Measurements from ENCODE around the gene SLC25A10.

Gene SLC25A10

DNA sequence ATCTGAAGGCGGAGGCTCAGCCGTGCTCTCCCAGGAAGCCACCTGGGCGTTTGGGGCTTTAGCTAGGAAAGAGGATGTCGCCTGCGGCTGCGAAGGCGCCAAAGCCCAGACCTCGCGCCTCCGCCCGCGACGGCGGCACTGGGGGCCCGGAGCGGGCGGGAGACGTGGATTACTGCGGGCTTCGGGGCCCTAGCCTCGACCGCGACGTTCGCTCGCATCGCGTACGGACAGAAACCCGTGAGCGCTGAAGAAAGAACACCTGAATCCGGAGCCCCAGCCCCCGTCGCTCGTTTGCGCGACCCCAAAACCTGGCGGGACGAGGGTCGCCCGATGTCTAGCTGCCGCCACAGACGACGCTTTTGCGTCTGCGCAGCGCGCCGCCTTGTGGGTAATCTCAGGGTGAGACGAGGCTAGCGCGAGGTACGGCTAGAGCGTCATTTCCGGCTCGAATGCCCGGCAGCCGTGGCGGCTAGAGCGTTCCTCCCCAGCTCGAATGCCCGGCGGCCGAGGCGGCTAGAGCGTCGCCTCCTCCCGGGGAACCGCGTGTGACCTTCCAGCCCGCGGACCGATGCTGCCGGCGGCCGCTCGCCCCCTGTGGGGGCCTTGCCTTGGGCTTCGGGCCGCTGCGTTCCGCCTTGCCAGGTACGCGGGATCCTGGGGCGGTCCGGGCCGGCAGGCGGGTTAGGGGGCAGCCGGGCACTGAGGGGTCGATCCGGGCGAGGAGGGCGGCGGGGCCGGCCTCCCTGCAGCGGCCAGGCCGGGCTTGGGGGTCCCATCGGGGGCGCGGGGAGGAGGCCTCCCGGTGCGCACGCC is 8.9 kb upstream of the SLC25A10 start, which contains the start of gene MRPL12 (continued):
- TF ChIP-seq ZIC2 (tag by site-specific recombination; IDR thresholded peaks at IDR 0.05) (peak; percentile 73), HOXA7 (CRISPR knock-in tag; IDR thresholded peaks at IDR 0.05; ENCODE audit: borderline replicate concordance) (no peak), ZNF76 (tag by site-specific recombination; IDR thresholded peaks at IDR 0.05; ENCODE audit: borderline replicate concordance, low read depth) (peak; percentile 96), REPIN1 (tag by site-specific recombination; IDR thresholded peaks at IDR 0.05; ENCODE audit: low read depth) (peak; percentile 55; the same call in 1 of the 2 replicates), ZNF223 (tag by site-specific recombination; IDR thresholded peaks at IDR 0.05) (no peak), MEIS1 (CRISPR knock-in tag; IDR thresholded peaks at IDR 0.05; ENCODE audit: borderline replicate concordance) (no peak), ZNF664 (tag by site-specific recombination; IDR thresholded peaks at IDR 0.05) (0 out of 2 replicates have a peak, but pooled peaks have one; percentile 12), ZNF24 (tag by site-specific recombination; IDR thresholded peaks at IDR 0.05) (0 out of 2 replicates have a peak, but pooled peaks have one; percentile 46), GFI1B (tag by site-specific recombination; IDR thresholded peaks at IDR 0.05) (no peak), ZBTB1 (tag by site-specific recombination; IDR thresholded peaks at IDR 0.05) (no peak)
- TF ChIP-seq, protein P1, sequence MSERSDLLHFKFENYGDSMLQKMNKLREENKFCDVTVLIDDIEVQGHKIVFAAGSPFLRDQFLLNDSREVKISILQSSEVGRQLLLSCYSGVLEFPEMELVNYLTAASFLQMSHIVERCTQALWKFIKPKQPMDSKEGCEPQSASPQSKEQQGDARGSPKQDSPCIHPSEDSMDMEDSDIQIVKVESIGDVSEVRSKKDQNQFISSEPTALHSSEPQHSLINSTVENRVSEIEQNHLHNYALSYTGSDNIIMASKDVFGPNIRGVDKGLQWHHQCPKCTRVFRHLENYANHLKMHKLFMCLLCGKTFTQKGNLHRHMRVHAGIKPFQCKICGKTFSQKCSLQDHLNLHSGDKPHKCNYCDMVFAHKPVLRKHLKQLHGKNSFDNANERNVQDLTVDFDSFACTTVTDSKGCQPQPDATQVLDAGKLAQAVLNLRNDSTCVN (tag by site-specific recombination; optimal IDR thresholded peaks at IDR 0.05) = peak; percentile 86
- TF ChIP-seq, protein P2, sequence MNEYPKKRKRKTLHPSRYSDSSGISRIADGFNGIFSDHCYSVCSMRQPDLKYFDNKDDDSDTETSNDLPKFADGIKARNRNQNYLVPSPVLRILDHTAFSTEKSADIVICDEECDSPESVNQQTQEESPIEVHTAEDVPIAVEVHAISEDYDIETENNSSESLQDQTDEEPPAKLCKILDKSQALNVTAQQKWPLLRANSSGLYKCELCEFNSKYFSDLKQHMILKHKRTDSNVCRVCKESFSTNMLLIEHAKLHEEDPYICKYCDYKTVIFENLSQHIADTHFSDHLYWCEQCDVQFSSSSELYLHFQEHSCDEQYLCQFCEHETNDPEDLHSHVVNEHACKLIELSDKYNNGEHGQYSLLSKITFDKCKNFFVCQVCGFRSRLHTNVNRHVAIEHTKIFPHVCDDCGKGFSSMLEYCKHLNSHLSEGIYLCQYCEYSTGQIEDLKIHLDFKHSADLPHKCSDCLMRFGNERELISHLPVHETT (tag by site-specific recombination; IDR thresholded peaks at IDR 0.05) = peak; percentile 88
- TF ChIP-seq, protein P3, sequence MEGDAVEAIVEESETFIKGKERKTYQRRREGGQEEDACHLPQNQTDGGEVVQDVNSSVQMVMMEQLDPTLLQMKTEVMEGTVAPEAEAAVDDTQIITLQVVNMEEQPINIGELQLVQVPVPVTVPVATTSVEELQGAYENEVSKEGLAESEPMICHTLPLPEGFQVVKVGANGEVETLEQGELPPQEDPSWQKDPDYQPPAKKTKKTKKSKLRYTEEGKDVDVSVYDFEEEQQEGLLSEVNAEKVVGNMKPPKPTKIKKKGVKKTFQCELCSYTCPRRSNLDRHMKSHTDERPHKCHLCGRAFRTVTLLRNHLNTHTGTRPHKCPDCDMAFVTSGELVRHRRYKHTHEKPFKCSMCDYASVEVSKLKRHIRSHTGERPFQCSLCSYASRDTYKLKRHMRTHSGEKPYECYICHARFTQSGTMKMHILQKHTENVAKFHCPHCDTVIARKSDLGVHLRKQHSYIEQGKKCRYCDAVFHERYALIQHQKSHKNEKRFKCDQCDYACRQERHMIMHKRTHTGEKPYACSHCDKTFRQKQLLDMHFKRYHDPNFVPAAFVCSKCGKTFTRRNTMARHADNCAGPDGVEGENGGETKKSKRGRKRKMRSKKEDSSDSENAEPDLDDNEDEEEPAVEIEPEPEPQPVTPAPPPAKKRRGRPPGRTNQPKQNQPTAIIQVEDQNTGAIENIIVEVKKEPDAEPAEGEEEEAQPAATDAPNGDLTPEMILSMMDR (tag by site-specific recombination; IDR thresholded peaks at IDR 0.05) = peak; percentile 77
- TF ChIP-seq, protein P4, sequence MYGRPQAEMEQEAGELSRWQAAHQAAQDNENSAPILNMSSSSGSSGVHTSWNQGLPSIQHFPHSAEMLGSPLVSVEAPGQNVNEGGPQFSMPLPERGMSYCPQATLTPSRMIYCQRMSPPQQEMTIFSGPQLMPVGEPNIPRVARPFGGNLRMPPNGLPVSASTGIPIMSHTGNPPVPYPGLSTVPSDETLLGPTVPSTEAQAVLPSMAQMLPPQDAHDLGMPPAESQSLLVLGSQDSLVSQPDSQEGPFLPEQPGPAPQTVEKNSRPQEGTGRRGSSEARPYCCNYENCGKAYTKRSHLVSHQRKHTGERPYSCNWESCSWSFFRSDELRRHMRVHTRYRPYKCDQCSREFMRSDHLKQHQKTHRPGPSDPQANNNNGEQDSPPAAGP (tag by site-specific recombination; IDR thresholded peaks at IDR 0.05) = peak; percentile 64

- Histone ChIP-seq H3K36me3 (ENCODE audit: control insufficient read depth in 2 of 2, insufficient read depth in 1 of 2, low read length in 2 of 2) (peaks cover 28 to 81% of the 10 kb centered on the region in 2 experiments), H3K4me3 (ENCODE audit: low read depth, low read length) (peak overlapping the region; percentile 73), H3K27ac (ENCODE audit: extremely low read depth, low read depth, low read length) (peak overlapping the region; percentile 97), H3K9me3 (ENCODE audit: control insufficient read depth, insufficient read depth, low read depth, low read length) (no peaks in the 10 kb centered on the region), H3K4me1 (ENCODE audit: control insufficient read depth, insufficient read depth, low read length) (peaks cover 6% of the 10 kb centered on the region; the same call in 1 of the 2 replicates)
- TF ChIP-seq ZNF398 (tag by site-specific recombination; IDR thresholded peaks at IDR 0.05) = 0 out of 2 replicates have a peak, but pooled peaks have one; percentile 6
- TF ChIP-seq SCRT1 (tag by site-specific recombination; IDR thresholded peaks at IDR 0.05; ENCODE audit: borderline replicate concordance) = no peak
- TF ChIP-seq ZNF341 (tag by site-specific recombination; IDR thresholded peaks at IDR 0.05; ENCODE audit: low read depth) = peak; percentile 42; the same call in 1 of the 2 replicates
- TF ChIP-seq, protein P5, sequence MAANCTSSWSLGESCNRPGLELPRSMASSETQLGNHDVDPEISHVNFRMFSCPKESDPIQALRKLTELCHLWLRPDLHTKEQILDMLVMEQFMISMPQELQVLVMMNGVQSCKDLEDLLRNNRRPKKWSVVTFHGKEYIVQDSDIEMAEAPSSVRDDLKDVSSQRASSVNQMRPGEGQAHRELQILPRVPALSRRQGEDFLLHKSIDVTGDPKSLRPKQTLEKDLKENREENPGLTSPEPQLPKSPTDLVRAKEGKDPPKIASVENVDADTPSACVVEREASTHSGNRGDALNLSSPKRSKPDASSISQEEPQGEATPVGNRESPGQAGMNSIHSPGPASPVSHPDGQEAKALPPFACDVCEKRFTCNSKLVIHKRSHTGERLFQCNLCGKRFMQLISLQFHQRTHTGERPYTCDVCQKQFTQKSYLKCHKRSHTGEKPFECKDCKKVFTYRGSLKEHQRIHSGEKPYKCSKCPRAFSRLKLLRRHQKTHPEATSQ (tag by site-specific recombination; IDR thresholded peaks at IDR 0.05) = 0 out of 2 replicates have a peak, but pooled peaks have one; percentile 4
- CTCF ChIA-PET = interaction anchor here (0.6 to 2.4 kb wide), 2 partner anchors 29 to 1420 kb away, joined by 3 to 9 read pairs; no protein-coding TSS in a partner anchor
- POLR2A ChIA-PET = interaction anchor here (0.7 to 4.0 kb wide), 34 partner anchors 8 to 333 kb away, joined by 3 to 109 read pairs (median 5); partner anchors contain the start of genes ARL16, CCDC137, CENPX and DCXR
These were observed 8.1 kb upstream of the SLC25A10 start for GRCh38 chr17:81703747-81704654.
